ENCODE data around the gene ARMC10. TPM values are rescaled to one million over a fixed set of nuclear protein-coding genes. Genes with fewer than 3 reads are reported as not detected.

ARMC10 gene
- total and polyA plus RNA-seq, 12 donors = 15.6 to 57.9 (median 44.0) TPM

DNA sequence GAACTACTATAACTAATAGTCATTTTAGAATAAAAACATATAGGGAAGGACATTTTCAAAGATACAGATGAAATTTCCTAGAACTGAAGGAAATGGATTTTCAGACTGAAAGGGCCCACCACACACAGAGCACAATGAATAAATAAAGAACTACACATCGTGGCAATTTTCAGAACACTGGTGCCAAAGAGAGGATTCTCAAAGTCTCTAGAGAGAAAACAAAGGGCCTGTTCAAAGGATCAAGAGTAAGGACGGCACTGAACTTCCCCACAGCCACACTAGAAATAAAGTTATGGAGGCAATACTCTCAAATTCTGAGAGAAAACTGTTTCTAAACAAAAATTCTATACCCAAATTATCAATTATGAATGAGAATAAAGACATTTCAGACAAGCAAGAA, 52.1 kb downstream of the ARMC10 start:
- 83 to 93% (median 88%) methylated on average over 2 of the region's 2 CpGs for WGBS, 4 donors
- no peak for DNase-seq
- Histone ChIP-seq H3K27ac (no peak overlapping the region), H3K4me1 (replicated peaks in 1 of 2) (peaks cover 0 to 13% of the 10 kb centered on the region in 2 donors), H3K9me3 (replicated peaks in 1 of 3) (no peaks in the 10 kb centered on the region), H3K4me3 (no peak overlapping the region), H3K27me3 (no peaks in the 10 kb centered on the region), H3K36me3 (replicated peaks in 1 of 2) (peaks cover 0 to 9% of the 10 kb centered on the region in 2 donors)
- TF ChIP-seq, protein P1, sequence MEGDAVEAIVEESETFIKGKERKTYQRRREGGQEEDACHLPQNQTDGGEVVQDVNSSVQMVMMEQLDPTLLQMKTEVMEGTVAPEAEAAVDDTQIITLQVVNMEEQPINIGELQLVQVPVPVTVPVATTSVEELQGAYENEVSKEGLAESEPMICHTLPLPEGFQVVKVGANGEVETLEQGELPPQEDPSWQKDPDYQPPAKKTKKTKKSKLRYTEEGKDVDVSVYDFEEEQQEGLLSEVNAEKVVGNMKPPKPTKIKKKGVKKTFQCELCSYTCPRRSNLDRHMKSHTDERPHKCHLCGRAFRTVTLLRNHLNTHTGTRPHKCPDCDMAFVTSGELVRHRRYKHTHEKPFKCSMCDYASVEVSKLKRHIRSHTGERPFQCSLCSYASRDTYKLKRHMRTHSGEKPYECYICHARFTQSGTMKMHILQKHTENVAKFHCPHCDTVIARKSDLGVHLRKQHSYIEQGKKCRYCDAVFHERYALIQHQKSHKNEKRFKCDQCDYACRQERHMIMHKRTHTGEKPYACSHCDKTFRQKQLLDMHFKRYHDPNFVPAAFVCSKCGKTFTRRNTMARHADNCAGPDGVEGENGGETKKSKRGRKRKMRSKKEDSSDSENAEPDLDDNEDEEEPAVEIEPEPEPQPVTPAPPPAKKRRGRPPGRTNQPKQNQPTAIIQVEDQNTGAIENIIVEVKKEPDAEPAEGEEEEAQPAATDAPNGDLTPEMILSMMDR (IDR thresholded peaks at IDR 0.05) = no peak
- TF ChIP-seq POLR2A (IDR thresholded peaks at IDR 0.05) = no peak
- intact Hi-C loops (cut with DNase I) = no loop called here

DNA sequence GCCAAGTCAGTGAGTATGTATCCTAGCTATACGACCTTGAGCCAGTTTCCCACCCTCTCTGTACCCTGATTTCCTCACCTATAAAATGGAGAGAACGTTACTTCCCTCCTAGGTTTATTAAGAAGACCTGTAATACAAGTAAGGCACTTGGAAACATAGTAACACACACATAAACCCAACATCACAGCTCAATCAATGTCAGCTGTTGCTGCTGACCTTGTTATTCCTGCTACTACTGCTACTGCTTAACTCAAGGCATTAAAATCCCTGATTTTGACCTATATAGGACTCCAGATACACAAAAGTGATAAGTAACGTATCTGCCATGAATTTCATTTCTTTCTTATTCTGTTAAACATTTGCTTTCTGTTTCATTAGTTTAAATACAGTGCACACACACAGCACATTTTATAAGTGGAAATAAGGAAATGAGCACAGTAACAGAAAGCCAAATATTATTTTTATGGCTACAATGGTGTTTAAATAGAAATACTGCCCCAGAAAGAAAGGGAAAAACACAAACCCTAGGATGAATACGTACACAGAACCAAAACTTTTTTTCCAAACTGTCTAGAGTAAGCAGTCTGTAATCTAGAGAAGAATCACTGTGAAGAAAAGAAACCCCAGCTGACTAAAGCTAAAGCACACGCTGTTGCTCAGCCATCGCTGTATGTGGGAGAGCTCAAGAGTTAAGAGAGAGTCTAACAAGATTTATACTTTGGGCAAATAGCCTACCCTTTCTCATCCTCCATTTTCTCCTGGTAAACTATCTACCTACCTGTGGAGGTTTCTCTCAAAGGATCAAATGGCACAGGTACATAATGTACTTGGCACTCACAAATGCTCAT, 55.0 kb downstream of the ARMC10 start:
- TF ChIP-seq POLR2A (IDR thresholded peaks at IDR 0.05) = no peak
- TF ChIP-seq, protein P1 (IDR thresholded peaks at IDR 0.05) = no peak
- WGBS, 4 donors = 43 to 46% (median 46%) methylated on average over 6 of the region's 6 CpGs
- DNase-seq = no peak
- peaks cover 0 to 18% of the 10 kb centered on the region in 2 donors for H3K4me1 ChIP-seq (replicated peaks in 1 of 2)
- no peaks in the 10 kb centered on the region for H3K9me3 ChIP-seq (replicated peaks in 1 of 3)
- intact Hi-C loops (cut with DNase I) = no loop called here
- H3K4me3 ChIP-seq = no peak overlapping the region
- H3K36me3 ChIP-seq (replicated peaks in 1 of 2) = peaks cover 0 to 9% of the 10 kb centered on the region in 2 donors
- no peaks in the 10 kb centered on the region for H3K27me3 ChIP-seq
- H3K27ac ChIP-seq = no peak overlapping the region

DNA sequence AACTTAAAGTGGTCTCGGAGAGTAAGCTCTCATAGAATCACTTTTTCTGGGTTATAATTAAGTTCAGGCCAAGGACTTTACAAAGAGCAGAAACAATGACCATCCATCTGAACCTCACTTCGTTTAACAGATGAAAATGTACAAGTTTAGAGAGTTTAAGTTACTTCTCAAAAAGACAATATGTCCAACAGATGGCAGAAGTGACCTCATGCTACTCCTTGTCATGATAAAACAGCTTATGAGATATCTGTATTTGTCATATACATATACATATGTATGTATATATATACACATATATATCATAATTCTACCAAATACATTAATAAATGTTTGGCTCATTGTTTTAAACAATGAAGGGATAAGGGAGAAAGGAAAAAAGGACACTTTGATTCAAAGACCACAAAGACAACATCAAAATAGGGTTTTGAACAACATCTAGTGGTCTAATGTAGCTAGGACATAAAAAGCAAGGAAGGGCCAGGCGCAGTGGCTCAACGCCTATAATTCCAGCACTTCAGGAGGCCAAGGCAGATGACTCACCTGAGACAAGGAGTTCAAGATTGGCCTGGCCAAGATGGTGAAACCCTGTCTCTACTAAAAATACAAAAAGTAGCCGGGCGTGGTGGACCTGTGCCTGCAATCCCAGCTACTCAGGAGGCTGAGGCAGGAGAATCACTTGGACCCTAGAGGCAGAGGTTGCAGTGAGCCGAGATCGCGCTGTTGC, 56.1 kb downstream of the ARMC10 start:
- H3K27ac ChIP-seq = no peak overlapping the region
- TF ChIP-seq POLR2A (IDR thresholded peaks at IDR 0.05) = no peak
- TF ChIP-seq, protein P1 (IDR thresholded peaks at IDR 0.05) = no peak
- H3K9me3 ChIP-seq (replicated peaks in 1 of 3) = no peaks in the 10 kb centered on the region
- no peak overlapping the region for H3K4me3 ChIP-seq
- 79 to 85% (median 82%) methylated on average over 9 of the region's 9 CpGs for WGBS, 4 donors
- intact Hi-C loops (cut with DNase I) = no loop called here
- H3K36me3 ChIP-seq (replicated peaks in 1 of 2) = peaks cover 0 to 9% of the 10 kb centered on the region in 2 donors
- H3K27me3 ChIP-seq = no peaks in the 10 kb centered on the region
- peaks cover 0 to 24% of the 10 kb centered on the region in 2 donors for H3K4me1 ChIP-seq (replicated peaks in 1 of 2)
- DNase-seq = no peak

- no peak for DNase-seq
- Histone ChIP-seq H3K9me3 (replicated peaks in 1 of 3) (no peaks in the 10 kb centered on the region), H3K36me3 (replicated peaks in 1 of 2) (peaks cover 0 to 4% of the 10 kb centered on the region in 2 donors), H3K4me3 (no peak overlapping the region), H3K27me3 (no peaks in the 10 kb centered on the region), H3K27ac (no peak overlapping the region), H3K4me1 (replicated peaks in 1 of 2) (peaks cover 0 to 24% of the 10 kb centered on the region in 2 donors)
- intact Hi-C loops (cut with DNase I) = no loop called here
- TF ChIP-seq POLR2A (IDR thresholded peaks at IDR 0.05) = no peak
- TF ChIP-seq, protein P1 (IDR thresholded peaks at IDR 0.05) = no peak
- WGBS, 4 donors = 75 to 84% (median 84%) methylated on average over 9 of the region's 9 CpGs
Observed at GRCh38 chr7:103132995-103133688, 58.2 kb downstream of the ARMC10 start.

Measured in adrenal gland (tissue), 12 donors.